ENCODE results near the gene ARSB. TPM values are rescaled to one million over a fixed set of nuclear protein-coding genes. Genes with fewer than 3 reads are reported as not detected.

The ARSB gene
- total RNA-seq, 1 experiment from 2014 or later = 11.4 TPM

GRCh38 chr5:78808380-78808779 lies 176.7 kb downstream of the ARSB start:
- H3K9me3 Mint-ChIP-seq = no peaks in the 10 kb centered on the region
- no CpG with 5 or more reads among the region's 6 CpGs for WGBS (ENCODE audit: extremely low coverage, insufficient read length, low lambda C conversion rate)

More at GRCh38 chr5:78808380-78808779, 176.7 kb downstream of the ARSB start:
- H3T11ph ChIP-seq (ENCODE audit: low read length) = no peak overlapping the region
- no peak overlapping the region for H3K4me2 ChIP-seq (ENCODE audit: insufficient read depth, insufficient read length, low read length)
- H2BK12ac ChIP-seq (ENCODE audit: insufficient read length, low read depth, low read length) = no peak overlapping the region
- H4K5ac ChIP-seq (ENCODE audit: insufficient read length, low read depth, low read length) = no peak overlapping the region
- no peak overlapping the region for H3K23ac ChIP-seq (ENCODE audit: insufficient read length, low read depth, low read length)
- H3K79me1 ChIP-seq (ENCODE audit: insufficient read depth, low read depth, low read length, poor library complexity, severe bottlenecking) = no peaks in the 10 kb centered on the region
- peak overlapping the region in 1 of 3 experiments; percentile 12; a peak in 1 of 7 replicates for H3K27ac Mint-ChIP-seq
- no peaks in the 10 kb centered on the region for H3K27me3 ChIP-seq (ENCODE audit: insufficient read depth, low read length)
- no peak overlapping the region for H2AFZ ChIP-seq (ENCODE audit: low read length)
- H3K4me3 Mint-ChIP-seq = no peak overlapping the region
- no peak overlapping the region for H4K8ac ChIP-seq (replicated peaks; ENCODE audit: insufficient read length, low read depth, low read length)
- H2BK15ac ChIP-seq (ENCODE audit: low read depth, low read length) = no peak overlapping the region
- TF ChIP-seq CTCF (conservative IDR thresholded peaks at IDR 0.05) = no peak
- no peak overlapping the region for H2BK5ac ChIP-seq (ENCODE audit: insufficient read length, low read length)
- H3K27ac ChIP-seq (ENCODE audit: insufficient read length, low read depth, low read length) = no peak overlapping the region
- H3K23me2 ChIP-seq (ENCODE audit: insufficient read length, low read depth, low read length, poor library complexity, severe bottlenecking) = no peaks in the 10 kb centered on the region
- no peaks in the 10 kb centered on the region for H3K79me2 ChIP-seq (ENCODE audit: insufficient read depth, low read length)
- no peak overlapping the region for H3K9ac ChIP-seq (ENCODE audit: extremely low read depth, insufficient read length, low read length)
- peaks cover 5 to 11% of the 10 kb centered on the region in 2 experiments for H3K4me1 Mint-ChIP-seq
- H3K36me3 Mint-ChIP-seq (ENCODE audit: insufficient read depth in 1 of 3, low read depth in 3 of 3) = no peaks in the 10 kb centered on the region
- H4K91ac ChIP-seq (ENCODE audit: insufficient read length, low read depth, low read length) = no peak overlapping the region
- no peak overlapping the region for H2BK20ac ChIP-seq (ENCODE audit: low read depth, low read length, poor library complexity, severe bottlenecking)
- no peak overlapping the region for H3K14ac ChIP-seq (ENCODE audit: insufficient read depth, low read length)
- DNase-seq = no peak
- H4K20me1 ChIP-seq (ENCODE audit: control insufficient read depth, insufficient read depth, insufficient read length) = no peaks in the 10 kb centered on the region
- H2BK120ac ChIP-seq (ENCODE audit: low read depth, low read length, poor library complexity, severe bottlenecking) = no peak overlapping the region
- H3K9me3 ChIP-seq (ENCODE audit: control insufficient read depth, low read depth, low read length) = no peaks in the 10 kb centered on the region
- H3K18ac ChIP-seq (ENCODE audit: insufficient read length, low read depth, low read length) = no peak overlapping the region
- H3K27me3 Mint-ChIP-seq (ENCODE audit: low read depth) = no peaks in the 10 kb centered on the region; the same call in 1 of the 2 replicates
- H3K4ac ChIP-seq (ENCODE audit: low read depth, low read length) = no peak overlapping the region
- no peak overlapping the region for H3K56ac ChIP-seq (ENCODE audit: insufficient read length, low read depth, low read length)
- no peaks in the 10 kb centered on the region for H3K4me1 ChIP-seq (ENCODE audit: insufficient read depth, low read length)
- H2AK5ac ChIP-seq (ENCODE audit: insufficient read length, low read length) = no peak overlapping the region

All from H9 (cell line).